SHP77 (cell line): ENCODE data around the gene PNMA6F.
"Not testable (repeated sequence)": the region's sequence is repeated elsewhere in the genome, so short reads cannot be mapped to it uniquely, and the experiment has no call there.

Experiments
- DNase-seq, 2 experiments: peaks; one replicate each; lab custom pipeline; 2025; lab: John Stamatoyannopoulos, UW

Gene PNMA6F

DNA sequence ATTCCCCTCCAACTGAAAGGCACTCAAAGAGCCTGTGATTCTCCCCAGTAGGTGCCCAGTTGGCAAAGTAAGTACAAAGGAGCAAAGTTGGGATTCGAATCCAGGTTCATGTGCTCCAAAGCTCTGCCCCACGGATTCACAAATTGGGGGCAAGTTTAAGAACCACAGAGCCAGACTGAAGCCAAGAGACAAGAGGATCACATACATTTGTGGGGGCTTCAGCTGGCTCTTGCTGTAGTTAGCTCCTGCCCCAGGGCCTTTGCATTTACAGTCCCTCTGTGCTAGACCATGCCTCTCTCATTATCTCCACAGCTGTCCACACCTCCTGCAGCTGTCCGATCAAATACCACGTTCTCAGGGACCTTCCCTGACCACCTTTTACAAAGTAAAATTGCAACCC, 18.8 kb downstream of the PNMA6F start:
- no peak for DNase-seq

DNA sequence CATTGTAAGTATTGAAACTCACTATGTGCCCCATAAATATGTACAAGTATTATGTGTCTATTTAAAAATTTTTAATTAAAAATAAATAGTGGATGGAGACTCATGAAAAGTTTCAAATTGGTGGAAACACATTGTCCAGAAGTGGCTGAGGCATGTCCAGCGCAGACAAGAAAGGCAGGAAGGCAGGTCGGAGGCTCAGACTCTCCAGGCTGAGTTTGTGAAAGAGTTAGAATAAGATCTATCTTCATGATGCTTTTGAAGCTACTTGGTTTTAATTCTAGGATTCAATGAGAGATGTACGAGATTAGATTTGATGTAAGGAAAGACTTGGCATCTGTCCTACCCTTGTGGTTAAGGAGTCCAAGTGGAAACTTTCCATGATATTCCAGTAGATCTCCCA, 19.8 kb downstream of the PNMA6F start:
- DNase-seq = no peak

DNA sequence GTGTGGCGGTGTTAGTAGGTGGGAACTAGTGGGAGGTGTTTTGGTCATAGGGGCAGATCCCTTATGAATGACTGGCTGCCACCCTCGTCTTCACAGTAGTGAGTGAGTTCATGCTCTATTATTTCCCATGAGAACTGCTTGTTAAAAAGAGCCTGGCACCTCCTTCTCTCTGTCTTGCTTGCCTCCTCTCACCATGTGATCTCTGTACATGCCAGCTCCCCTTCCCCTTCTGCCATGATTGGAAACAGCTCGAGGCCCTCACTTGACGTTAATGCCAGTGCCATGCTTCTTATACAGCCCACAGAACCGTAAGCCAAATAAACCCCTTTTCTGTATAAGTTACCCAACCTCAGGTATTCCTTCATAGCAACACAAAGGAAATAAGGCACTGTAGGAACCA, 21.7 kb downstream of the PNMA6F start:
- no peak for DNase-seq

DNA sequence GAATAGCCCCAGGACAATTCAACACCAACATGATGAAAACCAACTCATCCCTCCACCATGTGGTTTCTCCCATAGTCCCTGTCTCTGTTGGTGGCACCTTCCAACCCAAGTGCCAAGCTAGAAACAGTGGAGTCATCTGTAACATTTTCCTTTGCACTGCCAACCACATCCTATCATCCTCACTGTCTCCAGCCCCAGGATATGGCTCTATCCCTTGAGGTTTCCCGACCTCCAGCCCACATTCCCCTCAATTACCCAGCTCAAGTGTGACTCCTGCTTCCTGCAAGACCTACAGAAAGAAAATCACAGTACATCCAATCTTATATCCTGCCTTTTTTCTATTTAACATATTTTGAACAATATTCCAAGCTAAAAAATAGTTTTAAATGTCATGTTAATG, 24.2 kb downstream of the PNMA6F start:
- no peak for DNase-seq

DNA sequence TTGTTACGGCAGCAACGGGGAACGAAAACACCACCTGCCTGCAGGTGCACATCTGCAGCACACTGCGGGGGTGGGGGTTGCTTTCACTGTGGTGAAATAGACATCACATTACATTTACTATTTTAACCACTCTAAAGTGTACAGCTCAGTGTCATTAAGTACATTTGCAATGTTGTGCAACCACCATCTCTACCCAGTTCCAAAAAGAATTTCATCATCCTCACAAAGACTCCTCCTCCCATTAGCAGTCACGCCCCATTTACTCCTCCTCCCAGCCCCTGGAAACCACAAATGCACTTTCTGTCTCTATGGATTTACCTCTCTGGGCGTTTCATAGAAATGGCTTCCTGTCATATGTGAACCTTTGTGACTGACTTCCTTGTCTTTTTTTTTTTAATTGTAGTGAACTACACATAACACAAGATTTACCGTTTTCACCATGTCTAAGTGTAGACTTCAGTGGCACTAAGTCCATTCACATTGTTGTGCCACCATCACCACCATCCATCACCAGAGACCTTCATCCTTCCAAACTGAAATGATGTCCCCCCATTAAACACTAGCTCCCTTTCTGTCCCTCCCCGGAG, 28.0 kb downstream of the PNMA6F start:
- not testable (repeated sequence) for DNase-seq

DNA sequence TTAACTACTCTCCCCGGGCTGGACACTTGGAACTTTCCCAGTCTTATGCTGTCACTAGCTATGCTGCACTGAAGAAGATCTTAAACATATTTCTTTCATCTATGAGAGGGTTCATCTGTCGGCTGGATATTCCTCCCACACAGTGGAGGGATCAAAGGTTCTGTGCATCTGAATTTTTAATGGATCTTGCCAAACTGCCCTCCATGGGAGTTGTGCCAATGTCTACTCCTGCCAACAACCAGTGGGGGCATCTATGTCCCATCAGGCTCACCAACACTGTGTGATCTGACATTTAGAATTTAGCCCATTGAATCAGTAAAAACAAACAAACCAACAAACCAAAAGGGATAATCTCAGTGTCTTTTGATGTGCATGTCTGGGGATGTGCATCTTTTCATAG, 32.8 kb downstream of the PNMA6F start:
- not testable (repeated sequence) for DNase-seq

DNA sequence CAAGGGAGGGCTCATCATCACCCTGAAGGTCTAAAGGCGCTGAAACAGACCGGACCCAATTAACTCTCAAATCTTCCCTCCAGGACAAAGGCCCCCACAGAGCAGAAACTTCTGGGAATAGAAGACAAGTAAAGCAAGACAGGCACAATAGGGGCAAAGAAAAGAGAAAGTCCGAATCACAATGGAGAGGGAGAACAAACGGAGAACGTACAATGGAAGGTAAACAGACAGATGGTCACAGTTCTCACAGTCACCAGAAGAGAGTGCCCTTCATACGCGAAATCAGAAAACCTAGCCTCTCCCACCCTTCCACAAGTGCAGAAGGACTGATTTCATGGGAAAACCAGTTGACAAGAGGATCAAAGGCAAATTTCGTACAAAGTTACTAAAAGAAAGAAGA, 35.9 kb downstream of the PNMA6F start:
- not testable (repeated sequence) for DNase-seq

DNA sequence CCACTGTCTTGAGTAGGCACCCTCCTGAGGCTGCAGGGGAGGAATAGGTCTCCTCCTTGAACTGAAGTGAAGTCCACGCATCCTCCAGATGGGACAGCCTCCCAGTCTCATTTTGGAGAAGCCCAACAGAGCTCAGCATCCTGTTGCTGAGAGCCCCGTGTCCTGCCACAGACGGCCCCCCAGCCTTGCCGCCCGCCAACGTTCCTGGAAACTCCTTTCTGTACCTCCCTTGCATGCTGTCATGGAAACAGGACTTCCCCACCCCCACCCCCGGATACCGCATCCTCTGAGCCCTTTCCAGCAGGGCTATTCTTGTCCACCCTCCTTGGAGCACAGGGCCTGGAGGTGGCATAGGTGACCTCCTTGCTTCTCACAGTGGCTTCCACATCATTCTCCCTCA, 37.6 kb downstream of the PNMA6F start:
- DNase-seq = not testable (repeated sequence)

DNA sequence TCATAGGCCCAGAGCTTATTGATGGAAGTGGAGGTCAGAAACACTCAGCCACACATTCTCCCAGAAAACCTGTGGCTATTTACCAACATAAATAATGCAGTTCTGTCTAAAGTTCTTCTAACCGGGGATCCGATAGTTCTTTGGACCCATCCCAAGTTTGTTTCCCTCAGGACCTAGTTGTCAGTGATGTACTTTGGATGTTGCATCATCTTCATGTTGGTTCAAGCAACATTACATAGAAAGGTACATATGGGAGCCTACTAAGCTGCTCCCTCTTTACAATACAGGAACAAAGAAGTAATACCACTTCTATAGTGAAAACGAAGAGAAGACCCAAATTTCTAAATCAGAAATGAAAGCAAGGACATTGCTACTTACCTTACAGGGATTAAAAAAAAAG, 39.8 kb downstream of the PNMA6F start:
- not testable (repeated sequence) for DNase-seq

DNA sequence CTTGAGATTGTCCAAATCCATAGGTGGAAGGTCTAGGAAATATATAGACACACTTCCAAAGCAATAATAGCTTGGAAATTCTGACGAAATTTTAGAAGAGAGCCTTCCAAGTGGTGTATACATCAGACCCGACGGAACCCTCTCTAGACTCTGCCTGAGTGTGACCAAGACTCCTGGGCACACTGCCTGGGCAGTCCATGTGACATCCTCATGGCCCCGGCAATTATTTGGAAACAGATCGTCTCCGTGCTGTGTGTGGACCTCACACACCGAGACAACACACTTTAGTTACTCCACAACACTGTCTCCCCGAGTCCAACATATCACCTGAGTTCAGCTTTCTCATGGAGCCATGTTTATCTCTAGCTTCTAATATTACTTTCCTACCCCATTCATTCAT, 42.3 kb downstream of the PNMA6F start:
- DNase-seq = not testable (repeated sequence)

DNA sequence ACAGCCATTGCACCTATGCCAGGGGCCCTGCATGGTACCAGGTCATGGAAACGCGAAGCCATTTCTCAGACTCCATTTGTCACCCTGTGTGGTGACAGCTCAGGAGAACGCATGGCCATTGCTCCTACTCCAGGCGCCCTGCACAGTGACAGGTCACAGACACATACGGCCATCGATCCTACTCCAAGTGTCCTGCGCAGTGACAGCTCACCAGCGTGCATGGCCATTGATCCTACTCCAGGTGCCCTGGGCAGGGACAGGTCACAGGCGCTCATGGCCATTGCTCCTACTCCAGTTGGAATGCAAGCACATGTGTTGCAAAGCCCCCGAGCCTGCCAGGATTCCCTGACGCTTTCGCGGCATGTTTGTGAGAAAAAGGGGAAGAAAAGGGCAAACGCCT, 45.5 kb downstream of the PNMA6F start:
- DNase-seq = not testable (repeated sequence)

DNA sequence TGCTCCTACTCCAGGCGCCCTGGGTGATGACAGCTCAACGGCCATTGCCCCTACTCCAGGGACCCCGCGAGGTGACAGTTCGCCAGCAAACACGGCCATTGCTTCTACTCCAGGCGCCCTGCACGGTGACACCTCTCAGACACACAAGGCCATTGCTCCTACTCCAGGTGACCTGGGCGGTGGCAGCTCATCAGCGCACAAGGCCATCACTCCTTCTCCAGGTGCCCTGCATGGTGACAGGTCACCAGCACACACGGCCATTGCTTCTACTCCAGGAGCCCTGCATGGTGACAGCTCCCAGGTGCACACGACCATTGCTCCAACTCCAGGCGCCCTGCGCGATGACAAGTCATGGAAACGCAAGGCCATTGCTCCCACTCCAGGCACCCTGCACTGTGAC, 46.1 kb downstream of the PNMA6F start:
- not testable (repeated sequence) for DNase-seq

DNA sequence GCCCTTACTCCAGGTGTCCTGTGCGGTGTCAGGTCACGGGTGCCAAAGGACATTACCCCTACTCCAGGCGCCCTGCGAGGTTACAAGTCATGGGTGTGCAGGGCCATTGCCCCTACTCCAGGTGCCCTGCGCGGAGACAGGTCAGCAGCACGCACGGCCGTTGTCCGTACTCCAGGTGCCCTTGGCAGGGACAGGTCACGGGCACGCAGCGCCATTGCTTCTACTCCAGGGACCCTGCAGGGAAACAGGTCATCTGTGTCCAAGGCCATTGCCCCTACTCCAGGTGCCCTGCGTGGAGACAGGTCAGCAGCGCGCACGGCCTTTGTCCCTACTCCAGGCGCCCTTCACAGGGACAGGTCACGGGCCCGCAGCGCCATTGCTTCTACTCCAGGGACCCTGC, 49.0 kb downstream of the PNMA6F start:
- DNase-seq = not testable (repeated sequence)

DNA sequence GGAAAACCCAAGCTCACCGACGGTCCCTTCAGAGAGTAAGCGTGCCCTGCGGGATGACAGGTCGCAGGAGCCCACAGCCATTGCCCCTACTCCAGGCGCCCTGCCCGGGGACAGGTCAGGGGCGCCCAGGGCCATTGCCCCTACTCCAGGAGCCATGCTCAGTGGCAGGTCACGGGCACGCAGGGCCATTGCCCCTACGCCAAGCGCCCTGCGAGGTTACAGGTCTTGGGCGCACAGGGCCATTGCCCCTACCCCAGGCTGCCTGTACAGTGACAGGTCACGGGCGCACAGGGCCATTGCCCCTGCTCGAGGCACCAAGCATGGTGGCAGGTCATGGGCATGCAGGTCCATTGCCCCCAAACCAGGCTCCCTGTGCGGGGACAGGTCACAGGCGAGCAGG, 49.5 kb downstream of the PNMA6F start:
- not testable (repeated sequence) for DNase-seq
